GM21619 (cell line): ENCODE measurements around the gene NLRC3.
"Not testable (repeated sequence)": the region's sequence is repeated elsewhere in the genome, so short reads cannot be mapped to it uniquely, and the experiment has no call there.

ENCODE experiments used
- ATAC-seq: cut with Tn5 transposase; IDR thresholded peaks from one replicate; pipeline ENCODE4 v1.9.1; 2021; ENCODE audit not compliant: unreplicated experiment

NLRC3 gene

GRCh38 chr16:3577302-3577752 lies at the start of gene NLRC3:
NLRC3 (minus strand) TSS chr16:3577403; CDS start chr16:3565036, 12,367 bp downstream.
- ATAC-seq: peak; percentile 35

- ATAC-seq: peak; percentile 49
Measured at GRCh38 chr16:3625911-3626732, 48.9 kb upstream of the NLRC3 start.

GRCh38 chr16:3625331-3625730 lies 48.1 kb upstream of the NLRC3 start:
- no peak for ATAC-seq

GRCh38 chr16:3623642-3624041 lies 46.4 kb upstream of the NLRC3 start:
- no peak for ATAC-seq

GRCh38 chr16:3618769-3619141 lies 41.6 kb upstream of the NLRC3 start:
- ATAC-seq: no peak

- ATAC-seq: no peak
Measured at GRCh38 chr16:3612510-3613466, 35.6 kb upstream of the NLRC3 start.

GRCh38 chr16:3611146-3611975 lies 34.2 kb upstream of the NLRC3 start, which contains the start of gene SLX4:
SLX4 (minus strand) TSS chr16:3611606; CDS start chr16:3608964, 2,642 bp downstream.
- peak; percentile 83 for ATAC-seq

GRCh38 chr16:3610698-3611145 lies 33.5 kb upstream of the NLRC3 start:
- ATAC-seq: peak; percentile 5

- no peak for ATAC-seq
Measured at GRCh38 chr16:3609895-3610697, 32.9 kb upstream of the NLRC3 start.

GRCh38 chr16:3608976-3609375 lies 31.8 kb upstream of the NLRC3 start:
- ATAC-seq: not testable (repeated sequence)

GRCh38 chr16:3608069-3608468 lies 30.9 kb upstream of the NLRC3 start:
- ATAC-seq: no peak

GRCh38 chr16:3607634-3608033 lies 30.4 kb upstream of the NLRC3 start:
- ATAC-seq: no peak

GRCh38 chr16:3607161-3607560 lies 30.0 kb upstream of the NLRC3 start:
- no peak for ATAC-seq

GRCh38 chr16:3606441-3606840 lies 29.2 kb upstream of the NLRC3 start:
- ATAC-seq: no peak

- ATAC-seq: no peak
Measured at GRCh38 chr16:3602320-3602653, 25.1 kb upstream of the NLRC3 start.

- no peak for ATAC-seq
Measured at GRCh38 chr16:3601614-3602319, 24.6 kb upstream of the NLRC3 start.

- no peak for ATAC-seq
Measured at GRCh38 chr16:3599922-3600321, 22.7 kb upstream of the NLRC3 start.

- ATAC-seq: no peak
Measured at GRCh38 chr16:3599121-3599520, 21.9 kb upstream of the NLRC3 start.

- ATAC-seq: no peak
Measured at GRCh38 chr16:3598236-3598635, 21.0 kb upstream of the NLRC3 start.
